Epidermal melanocyte (primary cell): Measurements from ENCODE around the gene PHF2.

Experiments used
- DNase-seq: peaks from one replicate; pipeline ENCODE4 v3.0.0; 2011; ENCODE audit warnings: low spot score; ENCODE audit not compliant: insufficient read length

Gene PHF2

DNA sequence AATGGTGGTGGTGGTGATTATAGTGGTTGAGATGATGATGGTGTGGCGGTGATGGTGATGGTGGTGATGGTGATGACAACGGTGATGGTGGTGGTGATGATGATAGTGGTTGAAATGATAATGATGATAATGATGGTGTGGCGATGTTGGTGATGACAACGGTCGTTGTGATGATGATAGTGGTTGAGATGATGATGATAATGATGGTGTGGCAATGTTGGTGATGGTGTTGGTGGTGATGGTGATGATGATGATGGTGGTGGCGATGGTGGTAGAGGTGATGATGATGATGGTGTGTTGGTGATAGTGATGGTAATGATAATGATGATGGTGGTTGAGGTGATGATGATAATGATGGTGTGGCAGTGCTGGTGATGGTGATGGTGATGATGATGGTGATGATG, 48.0 kb downstream of the PHF2 start:
- DNase-seq = no peak

DNA sequence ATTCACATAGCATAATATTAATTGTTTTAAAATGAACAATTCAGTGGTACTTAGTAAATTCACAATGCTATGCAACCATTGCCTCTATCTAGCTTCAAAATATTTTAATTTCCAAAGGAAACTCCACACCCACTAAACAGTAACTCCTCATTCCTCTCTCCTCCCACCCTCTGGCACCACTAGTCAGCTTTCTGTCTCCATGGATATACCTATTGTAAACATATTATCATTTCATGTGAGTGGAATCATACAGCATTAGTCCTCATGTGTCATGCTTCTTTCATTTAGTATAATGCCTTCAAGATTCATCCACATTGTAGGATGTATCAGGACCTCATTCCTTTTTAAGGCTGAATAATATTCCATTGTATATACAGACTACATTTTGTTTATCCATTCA, 48.6 kb downstream of the PHF2 start:
- DNase-seq = no peak

DNA sequence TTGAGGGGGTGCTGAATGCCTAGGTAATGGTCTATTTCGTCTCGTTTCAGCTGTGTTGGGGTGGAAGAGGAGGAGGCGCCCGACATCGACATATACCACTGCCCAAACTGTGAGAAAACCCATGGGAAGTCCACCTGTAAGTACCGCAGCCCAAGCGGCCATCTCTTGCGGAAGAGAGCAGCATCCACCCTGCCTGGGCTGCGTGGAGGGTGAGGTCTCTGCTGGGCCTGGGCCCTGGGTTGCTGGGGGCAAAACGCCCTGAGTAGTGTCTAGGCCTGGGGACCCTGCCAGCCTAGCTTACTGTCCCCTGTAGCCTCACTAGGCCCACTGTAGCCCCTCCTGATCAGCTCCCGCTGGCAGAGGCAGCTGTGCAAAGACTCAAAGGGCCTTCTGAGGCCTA, 53.5 kb downstream of the PHF2 start:
- DNase-seq = no peak

DNA sequence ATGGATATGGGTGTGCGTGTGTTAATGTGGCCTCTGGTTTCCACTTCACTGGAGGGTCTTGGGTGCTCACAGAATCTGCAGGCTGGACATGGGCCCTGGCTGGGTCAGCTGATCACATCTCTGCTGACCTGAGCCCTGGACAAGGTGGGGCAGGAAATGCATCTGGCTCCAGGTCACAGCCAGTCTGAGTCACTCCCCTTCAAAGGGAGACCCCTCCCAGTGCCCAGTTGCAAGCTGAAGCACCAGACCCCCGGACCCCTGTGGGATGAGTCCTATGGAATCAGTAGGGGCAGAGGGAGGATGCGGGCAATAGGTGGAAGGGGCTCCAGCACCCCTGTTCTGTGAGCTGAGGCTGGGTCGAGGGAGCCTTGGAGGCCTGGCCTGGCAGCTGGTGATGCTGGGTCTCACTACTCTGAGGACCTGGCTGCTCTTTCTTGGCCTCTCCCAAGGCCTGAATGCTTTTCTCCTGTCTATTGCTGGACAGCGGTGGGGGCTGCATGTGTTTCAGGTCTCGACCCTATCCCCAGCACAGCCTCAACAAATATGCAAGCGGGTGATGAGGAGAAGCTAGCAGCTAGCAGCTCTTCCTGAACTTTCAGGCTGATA, 54.5 kb downstream of the PHF2 start:
- DNase-seq = no peak

DNA sequence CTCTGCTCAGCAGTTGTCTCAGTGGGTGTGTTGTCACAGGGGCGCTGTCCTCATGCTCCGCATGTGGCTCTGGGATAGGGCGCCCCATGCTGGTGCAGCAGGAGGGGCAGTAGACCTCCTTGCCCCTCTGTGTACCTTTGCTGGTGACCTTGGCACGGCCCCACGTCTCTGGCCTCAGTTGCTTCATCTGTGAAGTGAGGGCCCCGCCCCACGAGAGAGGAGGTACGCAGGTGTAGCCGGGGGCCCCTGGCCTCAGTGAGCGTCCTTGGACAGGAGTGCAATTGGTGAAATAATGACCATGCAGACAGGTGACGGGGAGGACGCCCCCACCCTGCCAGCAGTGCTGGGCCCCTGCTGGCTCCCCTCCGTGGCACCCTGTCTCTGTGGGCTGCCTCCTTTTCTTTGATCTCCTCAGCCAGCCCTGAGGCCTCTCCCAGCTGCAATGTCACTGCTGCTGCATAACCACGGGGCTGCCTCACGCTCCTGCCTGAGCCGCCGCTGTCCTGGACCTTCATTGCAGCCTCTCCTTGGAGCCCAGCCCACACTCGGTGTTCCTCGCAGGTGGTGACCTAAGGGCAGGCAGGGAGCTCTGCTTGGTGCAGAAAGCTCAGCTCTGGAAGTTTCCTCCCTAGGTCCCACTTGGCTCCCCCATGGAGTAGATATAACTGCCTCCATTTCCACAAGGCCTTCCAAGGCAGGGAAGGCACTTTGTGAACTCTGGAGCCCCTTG, 57.3 kb downstream of the PHF2 start:
- no peak for DNase-seq

DNA sequence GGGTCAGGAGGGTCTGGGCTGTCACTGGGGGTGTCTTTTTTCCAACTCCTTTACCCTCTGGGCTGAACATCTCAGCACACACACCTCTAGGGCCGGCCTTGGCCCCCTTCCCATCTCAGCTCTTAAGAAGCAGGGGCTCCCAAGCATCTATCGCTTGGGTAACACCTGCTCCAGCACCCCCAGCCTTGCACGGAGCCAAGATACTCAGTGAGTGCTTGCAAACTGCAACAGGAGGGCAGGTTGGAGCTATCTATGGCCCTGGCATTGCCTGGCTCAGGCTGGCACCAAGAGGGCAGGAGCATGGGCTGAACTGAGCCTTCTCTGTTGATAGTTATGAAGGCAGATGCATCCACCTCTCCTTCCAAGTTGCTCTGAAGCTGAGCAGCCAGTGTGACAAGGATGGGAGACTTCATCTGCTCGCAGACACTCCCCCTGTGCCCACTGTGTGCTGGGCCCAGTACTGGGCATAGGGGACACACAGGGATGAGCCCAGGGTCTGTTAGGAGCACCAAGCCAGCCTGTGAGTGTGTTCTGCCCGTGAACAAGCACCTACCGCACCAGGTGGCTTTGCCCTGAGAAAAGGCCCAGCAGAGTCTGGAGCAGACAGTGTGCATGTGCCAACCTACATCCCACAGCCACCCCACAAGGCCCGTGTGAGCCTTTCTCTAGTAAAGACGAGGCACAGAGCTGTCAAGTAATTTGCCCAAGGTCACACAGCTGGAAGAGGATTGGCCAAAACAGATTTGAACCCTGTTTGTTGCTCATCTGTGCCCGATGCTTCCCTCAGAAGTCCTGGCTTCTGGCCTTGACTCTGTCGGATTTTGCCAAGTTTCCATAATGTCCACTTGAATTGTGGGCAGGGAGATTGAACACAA, 58.2 kb downstream of the PHF2 start:
- DNase-seq = no peak

DNA sequence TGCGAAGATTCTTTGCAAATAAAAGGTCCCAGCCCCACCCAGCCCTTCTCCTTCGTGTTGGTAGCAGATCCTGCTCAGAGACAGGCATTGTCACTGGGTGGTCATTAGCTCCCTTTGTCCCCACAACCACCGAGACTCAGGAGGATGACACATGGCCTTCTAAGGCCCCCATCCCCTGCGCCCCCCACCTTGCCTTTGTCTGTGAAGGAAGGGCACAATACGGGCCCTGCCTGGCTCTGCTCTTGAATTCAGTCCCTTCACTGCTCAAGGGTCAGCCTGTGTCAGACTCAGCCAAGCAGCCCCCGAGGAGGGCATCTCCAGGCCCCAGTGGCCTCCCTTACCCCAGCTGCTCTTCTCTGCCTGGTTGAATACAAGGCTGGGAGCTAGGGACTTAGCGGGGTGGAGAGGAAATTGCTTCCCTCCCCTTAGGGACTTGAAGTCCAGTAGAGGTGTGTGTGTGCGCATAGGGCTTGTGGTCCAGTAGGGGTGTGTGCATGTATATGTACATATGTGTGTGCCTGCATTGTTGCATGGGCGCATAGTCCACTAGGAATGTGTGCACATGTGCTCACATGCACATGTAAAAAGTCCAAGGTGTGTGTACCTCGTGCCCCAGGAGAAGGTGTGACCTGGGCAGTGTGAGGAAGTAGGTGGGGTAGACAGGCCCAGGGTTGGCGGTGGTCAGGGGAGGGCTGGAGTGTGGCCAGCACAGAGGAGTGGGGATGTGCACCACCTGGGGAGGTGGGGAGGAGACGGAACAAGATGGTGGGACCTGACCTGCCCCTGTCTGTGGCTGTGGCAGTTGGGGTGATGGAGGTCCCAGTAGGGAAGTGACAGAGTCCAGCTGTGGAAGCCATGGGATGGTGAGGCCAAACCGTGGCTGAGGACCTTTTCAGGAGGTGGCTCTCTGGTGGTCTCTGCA, 59.1 kb downstream of the PHF2 start:
- DNase-seq = no peak

DNA sequence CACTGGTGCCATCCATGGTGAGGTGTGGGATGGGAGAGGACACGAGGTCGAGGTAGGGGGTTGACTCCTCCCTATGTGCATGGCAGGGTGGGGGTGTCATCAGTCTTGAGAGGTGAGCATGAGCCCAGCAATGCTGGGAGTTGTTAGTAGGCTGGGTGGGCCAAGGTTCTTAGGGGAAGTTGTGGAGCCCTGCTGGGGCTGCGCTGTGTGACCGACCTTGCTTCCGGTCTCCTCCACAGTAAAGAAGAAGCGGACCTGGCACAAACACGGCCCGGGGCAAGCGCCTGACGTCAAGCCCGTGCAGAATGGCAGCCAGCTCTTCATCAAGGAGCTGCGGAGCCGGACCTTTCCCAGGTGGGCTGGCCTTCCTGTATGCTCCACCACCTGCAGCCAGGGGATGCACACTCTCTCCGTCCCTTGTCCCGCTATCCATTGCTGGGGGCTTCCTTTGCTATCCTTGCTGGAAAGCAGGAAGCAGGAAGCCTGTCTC, 59.8 kb downstream of the PHF2 start:
- DNase-seq = no peak

DNA sequence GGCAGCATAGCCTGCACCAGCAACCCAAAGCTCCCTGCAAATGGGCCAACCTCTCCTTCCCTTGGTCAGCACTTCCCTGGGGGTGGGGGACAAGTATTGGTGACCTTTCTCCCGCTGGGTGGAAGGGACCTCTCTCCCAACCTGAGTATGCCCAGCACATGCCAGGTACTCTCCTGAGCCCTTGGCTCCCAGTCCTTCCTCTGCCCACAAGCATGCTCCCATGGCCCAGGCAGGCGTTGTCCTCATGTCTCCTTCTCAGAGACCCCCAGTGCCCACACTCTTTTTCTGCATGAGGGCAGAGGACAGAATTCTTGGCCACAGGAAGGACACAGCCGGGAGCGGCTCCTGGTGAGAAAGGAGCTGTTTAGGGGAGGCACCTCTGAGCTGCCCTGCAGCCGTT, 60.3 kb downstream of the PHF2 start:
- no peak for DNase-seq

DNA sequence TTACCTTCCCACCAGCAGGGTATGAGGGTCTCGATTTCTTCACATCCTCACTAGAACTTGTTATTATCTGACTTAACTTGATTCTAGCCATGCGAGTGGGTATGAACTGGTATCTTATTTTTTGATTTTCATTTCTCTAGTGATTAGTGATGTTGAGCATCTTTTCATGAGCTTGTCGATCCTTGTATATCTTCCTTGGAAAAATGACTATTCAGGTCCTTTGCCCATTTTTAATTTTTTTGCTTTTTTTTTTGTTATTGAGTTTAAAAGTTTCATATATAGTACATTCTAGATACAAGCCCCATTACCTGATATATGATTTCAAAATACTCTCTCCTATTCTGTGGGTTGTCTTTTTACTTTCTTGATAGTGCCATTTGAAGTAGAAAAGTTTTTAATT, 61.5 kb downstream of the PHF2 start:
- DNase-seq = no peak

DNA sequence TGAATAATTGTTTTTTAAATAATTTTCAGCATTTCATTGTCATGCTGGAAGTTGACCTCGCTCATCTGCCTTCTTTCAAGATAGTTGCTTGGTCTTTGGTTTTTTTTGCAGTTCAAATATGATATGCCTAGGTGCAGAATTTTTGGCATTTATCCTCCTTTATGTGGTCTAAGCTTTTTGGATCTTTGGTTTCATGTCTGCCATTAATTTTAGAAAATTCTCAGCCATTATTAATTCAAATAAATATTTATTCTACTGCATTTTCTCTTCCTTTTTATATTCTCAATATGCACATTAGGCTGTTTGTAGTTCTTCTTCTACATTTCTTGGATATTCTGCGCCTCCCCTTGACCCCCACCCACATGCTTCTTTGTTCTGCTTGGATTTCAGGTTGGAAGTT, 63.6 kb downstream of the PHF2 start:
- DNase-seq = no peak

DNA sequence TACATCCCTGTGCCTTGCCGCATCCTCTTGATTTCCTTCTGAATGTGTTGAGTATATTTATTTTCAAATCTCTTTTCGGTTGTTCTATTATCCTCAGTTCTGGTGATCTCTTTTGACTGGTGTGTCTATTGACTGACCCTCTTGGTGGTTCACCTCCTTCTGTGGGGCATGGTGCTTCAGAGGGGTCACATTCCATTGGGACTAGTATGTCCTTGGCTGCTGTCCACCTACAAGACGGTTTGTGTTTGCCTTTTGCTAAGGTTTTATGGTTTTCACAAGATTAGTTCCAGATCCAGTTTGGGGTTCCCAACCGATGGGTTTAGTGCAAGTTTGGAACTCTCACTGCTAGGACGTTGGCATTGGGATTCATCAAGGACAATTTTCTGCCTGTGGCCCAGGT, 66.6 kb downstream of the PHF2 start:
- peak; percentile 29 for DNase-seq

DNA sequence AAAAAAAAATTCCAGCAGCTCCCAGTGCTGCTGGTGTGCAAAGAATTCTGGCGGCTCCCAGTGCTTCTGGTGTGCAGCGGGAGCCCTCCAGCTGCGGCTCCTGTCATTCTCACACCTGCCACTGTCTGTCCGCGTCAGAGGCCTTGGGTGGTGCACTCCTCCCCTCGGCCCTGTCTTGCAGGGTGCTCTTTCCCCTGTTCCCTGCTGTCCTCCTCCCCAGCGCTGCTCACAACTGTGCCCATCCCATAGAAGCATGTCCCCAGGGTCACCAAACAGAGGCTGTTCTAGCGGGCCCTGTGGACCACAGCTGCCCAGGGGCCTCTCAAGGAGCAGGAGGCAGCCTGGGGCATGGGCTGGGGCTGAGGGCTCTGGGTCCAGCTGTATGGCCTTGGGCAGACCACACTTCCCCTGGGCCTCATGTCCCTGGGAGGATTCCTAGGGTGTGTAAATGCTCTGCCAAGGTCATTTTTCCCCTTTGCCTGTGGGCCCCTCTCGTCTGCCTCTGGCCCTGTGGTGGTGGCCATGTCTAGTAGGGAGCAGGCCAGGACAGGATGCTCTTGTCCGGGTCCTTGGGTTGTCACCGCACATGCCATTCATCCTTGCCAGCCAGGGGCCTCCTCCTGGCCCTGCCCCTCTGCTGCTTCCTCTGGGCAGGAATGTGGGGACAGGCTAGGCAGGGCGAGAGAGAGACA, 68.2 kb downstream of the PHF2 start:
- DNase-seq = no peak

DNA sequence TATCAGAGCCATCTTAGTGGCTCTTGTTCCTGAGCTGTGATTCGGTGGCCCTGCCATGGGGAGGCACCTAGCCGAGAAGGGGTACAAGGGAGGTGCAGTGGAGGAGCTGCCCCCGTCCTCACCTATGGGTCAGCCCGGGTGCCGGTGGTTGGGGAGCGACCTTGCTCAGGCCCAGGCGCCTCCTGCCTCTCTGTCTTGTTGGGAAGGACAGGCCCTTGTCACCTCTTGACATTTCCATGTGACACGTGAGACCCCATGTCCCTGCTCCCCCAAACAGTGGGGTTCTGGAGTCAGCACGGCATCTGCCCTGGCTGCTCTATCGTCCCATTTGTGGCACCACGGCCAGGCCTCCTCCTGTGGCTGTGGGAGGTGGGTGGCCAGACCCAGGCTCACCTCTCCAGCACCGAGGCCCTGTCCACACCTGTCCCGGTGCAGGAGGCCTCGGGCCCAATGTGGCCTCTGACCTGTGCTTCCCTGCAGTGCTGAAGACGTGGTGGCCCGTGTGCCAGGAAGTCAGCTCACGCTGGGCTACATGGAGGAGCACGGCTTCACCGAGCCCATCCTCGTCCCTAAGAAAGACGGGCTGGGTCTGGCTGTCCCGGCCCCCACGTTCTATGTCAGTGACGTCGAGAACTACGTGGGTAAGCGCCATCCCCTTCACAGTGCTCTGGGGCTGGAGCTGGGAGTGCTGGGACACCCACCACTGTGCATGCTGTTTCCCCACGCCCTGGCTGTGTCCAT, 68.9 kb downstream of the PHF2 start:
- no peak for DNase-seq

DNA sequence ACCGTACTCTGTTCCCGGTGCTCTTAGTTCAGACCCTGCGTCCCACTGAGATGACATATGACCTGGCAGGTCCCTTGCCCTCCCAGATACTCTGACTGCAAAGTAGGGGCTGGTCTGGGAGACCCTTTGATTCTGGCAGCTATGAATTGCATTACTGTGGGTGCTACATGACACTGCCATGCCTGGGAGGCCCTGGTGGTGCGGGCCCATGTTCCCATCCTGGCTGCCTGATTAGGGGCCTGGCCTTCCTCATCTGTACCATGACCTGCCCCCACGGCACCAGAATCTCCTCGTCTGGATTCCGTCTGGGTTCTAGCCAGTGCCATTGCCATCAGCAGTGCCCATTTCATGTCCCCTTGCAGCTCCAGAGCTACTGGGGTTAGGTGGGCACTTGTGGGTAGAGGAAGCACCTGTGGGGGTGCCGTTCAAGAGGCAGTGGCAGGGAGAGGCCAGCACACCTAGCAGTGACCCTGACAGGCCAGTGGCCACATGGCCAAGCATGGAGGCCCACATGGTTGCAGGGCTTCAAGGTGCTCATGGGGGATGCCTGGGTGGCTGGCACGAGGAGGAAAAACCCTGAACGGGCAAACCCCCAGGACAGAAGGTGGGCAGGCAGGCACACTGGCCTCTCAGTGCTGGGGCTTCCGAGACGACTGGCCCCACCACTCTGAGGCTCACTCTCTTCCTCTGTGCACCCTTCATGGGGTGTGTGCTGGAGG, 69.7 kb downstream of the PHF2 start:
- DNase-seq = no peak

DNA sequence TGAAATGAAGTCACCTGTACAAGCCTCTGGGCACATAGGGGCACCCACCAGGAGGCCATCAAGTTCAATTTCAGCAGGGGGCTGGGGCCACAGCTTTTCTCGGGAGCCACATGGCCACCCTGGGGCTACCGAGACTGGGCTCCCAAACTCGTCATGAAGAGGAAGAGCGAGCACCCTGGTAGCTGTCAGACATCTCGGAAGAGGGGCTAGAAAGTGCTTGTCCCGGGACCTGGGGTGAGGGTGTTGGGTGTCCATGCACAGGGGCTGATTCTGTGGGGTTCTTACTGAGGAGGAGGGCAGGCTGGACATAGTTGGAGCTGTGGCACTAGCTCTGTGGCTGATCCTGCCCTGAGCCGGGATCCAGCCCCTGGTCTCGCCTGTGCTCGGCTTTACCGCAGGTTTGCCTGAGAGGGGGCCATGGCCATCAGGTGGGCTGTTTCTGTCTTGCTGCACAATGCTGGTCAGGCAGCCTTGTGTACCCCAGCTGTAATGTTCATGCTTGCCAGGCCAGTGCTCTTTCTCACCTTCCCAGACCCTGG, 70.3 kb downstream of the PHF2 start:
- DNase-seq = no peak

DNA sequence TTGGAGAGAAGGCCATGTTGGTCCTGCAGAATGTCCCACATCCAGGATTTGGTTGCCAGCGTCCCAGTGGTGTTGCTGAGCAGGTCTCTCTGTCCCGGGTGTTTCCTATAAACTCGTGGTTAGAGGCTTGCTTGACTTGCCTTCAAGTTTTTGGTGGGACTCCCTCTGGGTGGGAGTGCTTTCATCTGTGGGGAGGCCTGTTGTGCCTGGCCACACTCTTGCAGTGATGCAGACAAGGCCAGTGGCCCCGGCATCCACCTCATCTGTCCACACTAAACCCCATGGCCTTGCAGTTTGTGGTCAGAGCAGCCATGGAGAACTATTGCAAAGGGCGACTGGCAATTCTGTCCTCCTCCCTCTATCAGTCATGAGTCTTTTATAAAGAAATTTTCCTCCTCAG, 71.8 kb downstream of the PHF2 start:
- DNase-seq = no peak

DNA sequence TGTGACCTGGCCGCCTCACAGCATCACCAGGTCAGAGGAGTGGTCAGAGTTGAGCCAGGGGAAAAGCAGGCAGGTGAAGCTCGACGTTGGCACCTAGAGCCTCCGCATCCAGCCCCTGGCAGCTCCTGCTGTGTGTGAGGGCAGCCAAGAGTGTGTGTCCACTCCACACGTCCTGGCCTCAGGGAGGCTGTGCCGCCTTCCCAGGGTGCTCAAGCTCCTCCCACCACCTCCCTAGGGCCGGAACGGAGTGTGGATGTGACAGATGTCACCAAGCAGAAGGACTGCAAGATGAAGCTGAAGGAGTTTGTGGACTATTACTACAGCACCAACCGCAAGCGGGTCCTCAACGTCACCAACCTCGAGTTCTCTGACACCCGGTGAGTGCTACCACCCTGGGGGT, 72.5 kb downstream of the PHF2 start:
- DNase-seq = no peak
